Thymus (tissue), 11 donors: ENCODE measurements around the gene MTCH2. TPM values are rescaled to one million over a fixed set of nuclear protein-coding genes. Genes with fewer than 3 reads are reported as not detected.
A peak's percentile ranks its signal among the peaks of the same experiment; 100 is the strongest.

Experiments used
- DNase-seq, 9 donors: peaks; one replicate each; pipeline ENCODE4 v3.0.0-alpha.2; 2013; ENCODE audit warnings: low spot score in 9 of 9, low read depth in 6 of 9, missing footprints in 1 of 9
- H3K27ac ChIP-seq, 2 donors: one replicate each; pipeline ENCODE4 v1.5.1; 2013; ENCODE audit warnings: control low read depth in 1 of 2, low read depth in 1 of 2, low read length in 1 of 2, mild to moderate bottlenecking in 1 of 2, moderate library complexity in 1 of 2
- H3K27me3 ChIP-seq, 2 donors: one replicate each; pipeline ENCODE4 v1.5.1; 2013; ENCODE audit warnings: low read length in 1 of 2; ENCODE audit not compliant: control insufficient read depth in 2 of 2, insufficient read depth in 1 of 2
- H3K36me3 ChIP-seq, 2 donors: one replicate each; pipeline ENCODE4 v1.5.1; 2013; ENCODE audit warnings: low read length in 1 of 2, mild to moderate bottlenecking in 1 of 2, moderate library complexity in 1 of 2; ENCODE audit not compliant: control insufficient read depth in 2 of 2, insufficient read depth in 2 of 2
- H3K4me1 ChIP-seq, 2 donors: one replicate each; pipeline ENCODE4 v1.5.1; 2013; ENCODE audit warnings: low read length in 2 of 2; ENCODE audit not compliant: control insufficient read depth in 2 of 2, insufficient read depth in 2 of 2
- H3K4me3 ChIP-seq, 2 donors: one replicate each; pipeline ENCODE4 v1.5.1; 2013; ENCODE audit warnings: low read length in 2 of 2, control low read depth in 1 of 2, mild to moderate bottlenecking in 1 of 2
- H3K9me3 ChIP-seq, 2 donors: one replicate each; pipeline ENCODE4 v1.5.1; 2013; ENCODE audit warnings: low read length in 1 of 2, mild to moderate bottlenecking in 1 of 2; ENCODE audit not compliant: control insufficient read depth in 2 of 2, insufficient read depth in 1 of 2
- WGBS: extraction: QIAGEN DNeasy Blood & Tissue Kit; methylation state at CpG from one replicate; pipeline ENCODE4 v1.1.7; 2013; 5-methylcytosine and 5-hydroxymethylcytosine counted together
- polyA plus RNA-seq: library from polyadenylated mRNA; stranded (reverse); fragments of 200-250 nt; gene quantifications from one replicate; pipeline ENCODE4 v1.2.3, GENCODE V29; 2013
- total RNA-seq: library from RNA; stranded (reverse); fragments of 120-200 nt; gene quantifications from one replicate; pipeline ENCODE4 v1.2.4, GENCODE V29; 2013
- donor health status: healthy.

Gene MTCH2
- total and polyA plus RNA-seq, 2 donors, result 40.0 to 57.7 TPM

DNA sequence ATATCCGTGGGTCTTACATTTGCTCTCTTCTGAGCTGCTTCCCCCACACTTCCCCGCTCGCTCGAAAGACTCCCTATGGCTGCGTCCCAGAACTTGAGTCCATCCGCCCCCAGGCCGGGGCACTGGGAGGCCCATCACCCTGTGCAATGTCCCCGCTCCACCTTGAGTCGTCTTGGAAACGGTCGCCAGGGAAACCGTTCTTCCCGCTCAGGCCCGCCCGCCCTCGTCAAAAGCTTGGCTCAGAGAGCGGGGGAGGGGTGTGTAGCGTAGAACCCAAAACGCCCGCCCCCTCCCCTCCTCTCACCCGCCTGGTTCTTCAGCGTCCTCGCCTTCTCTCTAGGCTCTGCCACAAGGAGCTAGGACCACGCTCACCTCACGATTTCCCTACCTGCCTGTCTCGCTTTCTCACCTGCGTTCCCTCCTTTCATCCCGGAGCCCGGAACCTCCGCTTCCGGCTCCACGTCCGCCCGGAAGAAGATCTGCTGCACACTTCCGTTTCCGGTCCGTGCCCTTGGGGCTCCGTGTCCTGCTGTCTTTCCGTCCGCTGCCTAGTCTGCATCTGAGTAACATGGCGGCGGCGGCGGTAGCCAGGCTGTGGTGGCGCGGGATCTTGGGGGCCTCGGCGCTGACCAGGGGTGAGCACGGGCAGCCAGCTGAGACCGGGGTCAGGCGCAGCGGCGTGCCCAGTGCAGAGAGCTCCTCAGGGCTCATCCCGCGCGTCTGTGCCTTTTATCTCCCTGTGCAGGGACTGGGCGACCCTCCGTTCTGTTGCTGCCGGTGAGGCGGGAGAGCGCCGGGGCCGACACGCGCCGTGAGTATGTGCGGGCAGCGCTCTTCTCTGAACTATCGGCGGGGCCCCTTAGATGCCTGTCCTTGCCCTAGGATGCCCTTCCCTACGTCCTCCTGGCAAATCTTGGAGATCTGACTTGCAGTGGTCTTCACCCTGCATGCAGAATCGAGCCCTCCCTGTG is 63.5 kb downstream of the MTCH2 start, which contains the start of the genes KBTBD4 and NDUFS3:
TSS of gene KBTBD4 (minus strand) at position 447 of the 971 bp plus-strand sequence. CDS start at position 428, 19 bp downstream.
TSS of gene NDUFS3 (plus strand) at position 551 of the 971 bp plus-strand sequence. CDS start at position 569, 18 bp downstream.
- WGBS, result under 1% methylated on average over 72 of the region's 72 CpGs
- Histone ChIP-seq H3K27ac (peak within 1 kb of the TSS; percentile 90 to 94), H3K9me3 (no peaks in the 10 kb centered on the region), H3K36me3 (peaks cover 35 to 51% of the 10 kb centered on the region in 2 donors), H3K4me1 (peaks cover 12 to 23% of the 10 kb centered on the region in 2 donors), H3K4me3 (peak within 1 kb of the TSS; percentile 86 to 92), H3K27me3 (no peaks in the 10 kb centered on the region)
- peak; percentile 90 to 97 (median 91) for DNase-seq

DNA sequence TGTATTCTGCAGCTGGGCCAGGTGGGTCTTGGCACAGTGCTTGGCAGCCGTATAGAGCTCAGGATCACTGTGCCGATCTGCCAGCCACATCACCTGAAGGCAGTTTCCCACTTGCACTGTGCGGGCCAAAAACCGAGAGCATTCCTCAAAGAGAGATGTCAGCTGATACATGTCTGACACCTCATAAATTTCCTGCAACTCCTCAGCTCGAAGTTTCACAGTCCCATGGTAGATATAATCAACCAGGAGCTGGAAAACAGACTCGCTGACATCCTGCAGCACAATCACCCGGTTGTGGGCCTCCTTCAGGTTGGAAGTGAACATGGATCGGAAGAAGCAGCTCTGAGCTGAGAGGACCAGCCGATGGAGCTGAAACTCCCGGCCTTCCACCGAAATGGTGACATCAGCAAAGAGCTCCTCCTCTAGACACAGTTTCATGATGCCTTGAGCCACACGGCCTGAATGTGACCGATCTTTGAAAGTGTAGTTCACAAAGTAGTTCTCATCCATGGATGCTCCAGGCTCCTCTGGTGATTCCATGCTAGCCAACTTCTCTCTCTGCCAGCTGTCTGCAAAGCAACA is 64.8 kb downstream of the MTCH2 start:
- no peak for DNase-seq
- WGBS, result 93% methylated on average over 13 of the region's 13 CpGs
- Histone ChIP-seq H3K27ac (no peak overlapping the region), H3K4me3 (no peak overlapping the region), H3K27me3 (no peaks in the 10 kb centered on the region), H3K4me1 (peaks cover 12 to 23% of the 10 kb centered on the region in 2 donors), H3K36me3 (peaks cover 36 to 51% of the 10 kb centered on the region in 2 donors), H3K9me3 (no peaks in the 10 kb centered on the region)

DNA sequence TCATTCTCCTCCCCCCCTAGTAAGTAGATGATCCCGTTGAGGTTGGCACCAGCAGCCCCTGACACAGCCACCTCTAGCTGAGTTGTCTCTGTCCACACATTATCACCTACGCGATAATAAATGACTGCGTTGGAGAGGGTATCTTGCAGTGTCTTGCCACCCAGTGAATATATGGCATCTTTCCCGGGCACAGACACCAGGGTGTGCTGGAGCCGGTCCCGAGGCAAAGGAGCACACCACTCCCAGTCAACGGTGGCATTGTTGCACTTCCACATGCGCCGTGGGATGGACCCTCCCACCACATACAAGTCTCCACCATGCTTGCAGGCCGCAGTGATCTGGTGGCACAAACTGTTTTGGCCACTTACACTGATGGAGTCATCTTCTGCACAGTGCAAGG is 69.0 kb downstream of the MTCH2 start:
- H3K27ac ChIP-seq, result no peak overlapping the region
- peaks cover 26 to 60% of the 10 kb centered on the region in 2 donors for H3K36me3 ChIP-seq
- 98% methylated on average over 11 of the region's 11 CpGs for WGBS
- H3K4me1 ChIP-seq, result peaks cover 6 to 10% of the 10 kb centered on the region in 2 donors
- no peak for DNase-seq
- no peaks in the 10 kb centered on the region for H3K27me3 ChIP-seq
- H3K9me3 ChIP-seq, result no peaks in the 10 kb centered on the region
- H3K4me3 ChIP-seq, result no peak overlapping the region

DNA sequence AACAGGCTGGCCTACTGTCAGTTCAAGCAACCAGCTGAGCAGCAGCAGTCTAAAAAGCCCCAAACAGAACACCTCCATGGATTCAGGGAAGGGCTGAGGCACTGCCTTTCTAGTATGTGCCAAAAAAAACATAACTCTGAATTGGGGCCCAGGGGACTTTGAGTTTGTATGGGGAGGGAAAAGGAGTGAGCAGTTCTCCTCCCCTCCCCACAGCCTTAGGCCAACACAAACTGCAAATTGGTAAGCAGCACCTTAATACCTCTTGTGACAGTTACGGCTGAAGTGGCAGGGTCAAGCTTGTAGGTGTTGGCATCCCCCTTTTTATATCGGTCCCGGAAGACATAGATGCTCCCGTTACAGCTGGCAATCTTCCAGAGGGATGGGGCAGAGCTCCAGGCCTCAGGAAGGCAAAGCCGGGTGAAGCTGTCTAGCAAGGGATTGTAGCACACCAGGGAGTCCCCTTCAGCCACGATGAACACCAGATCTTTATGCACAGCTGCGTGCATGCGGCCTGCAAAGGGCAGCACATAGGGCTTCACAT is 69.6 kb downstream of the MTCH2 start:
- Histone ChIP-seq H3K36me3 (peaks cover 26 to 60% of the 10 kb centered on the region in 2 donors), H3K4me1 (peaks cover under 1 to 4% of the 10 kb centered on the region in 2 donors), H3K27ac (no peak overlapping the region), H3K9me3 (no peaks in the 10 kb centered on the region), H3K27me3 (no peaks in the 10 kb centered on the region), H3K4me3 (no peak overlapping the region)
- WGBS, result 90% methylated on average over 8 of the region's 8 CpGs
- no peak for DNase-seq

DNA sequence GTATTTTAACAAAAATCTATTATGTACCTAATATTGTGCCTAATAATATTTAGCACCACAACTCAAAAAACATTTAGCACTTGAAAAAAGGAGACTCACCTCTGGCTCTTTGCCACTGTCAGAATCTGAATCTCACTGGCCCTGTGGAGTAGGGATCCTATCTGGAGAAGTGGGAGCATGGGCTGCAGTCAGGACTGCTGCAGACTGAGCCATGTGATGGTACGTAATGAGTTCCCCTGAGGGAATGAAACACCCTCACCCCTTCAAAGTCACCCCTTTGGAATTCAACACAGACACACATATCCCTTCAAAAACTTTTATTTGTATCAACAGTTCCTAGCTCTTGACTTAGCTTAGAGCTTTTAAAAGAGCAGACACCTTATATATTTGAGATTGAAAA is 70.5 kb downstream of the MTCH2 start:
- WGBS, result 90% methylated on average over 1 of the region's 1 CpG
- Histone ChIP-seq H3K36me3 (peaks cover 26 to 54% of the 10 kb centered on the region in 2 donors), H3K4me1 (no peaks in the 10 kb centered on the region), H3K9me3 (no peaks in the 10 kb centered on the region), H3K27ac (no peak overlapping the region), H3K27me3 (no peaks in the 10 kb centered on the region), H3K4me3 (no peak overlapping the region)
- DNase-seq, result no peak

DNA sequence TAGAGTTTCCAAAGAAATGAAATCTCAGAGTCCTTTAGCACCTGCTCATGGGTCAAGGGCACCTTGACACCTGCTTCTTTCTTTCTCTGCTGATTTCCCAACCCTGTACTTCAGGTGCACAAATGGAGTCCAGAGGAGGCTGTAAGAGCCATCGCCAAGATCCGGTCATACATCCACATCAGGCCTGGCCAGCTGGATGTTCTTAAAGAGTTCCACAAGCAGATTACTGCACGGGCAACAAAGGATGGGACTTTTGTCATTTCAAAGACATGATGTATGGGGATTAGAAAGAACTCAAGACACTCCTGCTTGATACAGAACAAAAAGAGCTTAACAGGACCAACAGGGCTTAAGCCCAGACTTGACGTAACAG is 71.0 kb downstream of the MTCH2 start:
- Histone ChIP-seq H3K27ac (no peak overlapping the region), H3K4me3 (no peak overlapping the region), H3K36me3 (peaks cover 26 to 54% of the 10 kb centered on the region in 2 donors), H3K4me1 (peaks cover 0 to under 1% of the 10 kb centered on the region in 2 donors), H3K27me3 (no peaks in the 10 kb centered on the region), H3K9me3 (no peaks in the 10 kb centered on the region)
- DNase-seq, result no peak
- over 99% methylated on average over 4 of the region's 4 CpGs for WGBS

DNA sequence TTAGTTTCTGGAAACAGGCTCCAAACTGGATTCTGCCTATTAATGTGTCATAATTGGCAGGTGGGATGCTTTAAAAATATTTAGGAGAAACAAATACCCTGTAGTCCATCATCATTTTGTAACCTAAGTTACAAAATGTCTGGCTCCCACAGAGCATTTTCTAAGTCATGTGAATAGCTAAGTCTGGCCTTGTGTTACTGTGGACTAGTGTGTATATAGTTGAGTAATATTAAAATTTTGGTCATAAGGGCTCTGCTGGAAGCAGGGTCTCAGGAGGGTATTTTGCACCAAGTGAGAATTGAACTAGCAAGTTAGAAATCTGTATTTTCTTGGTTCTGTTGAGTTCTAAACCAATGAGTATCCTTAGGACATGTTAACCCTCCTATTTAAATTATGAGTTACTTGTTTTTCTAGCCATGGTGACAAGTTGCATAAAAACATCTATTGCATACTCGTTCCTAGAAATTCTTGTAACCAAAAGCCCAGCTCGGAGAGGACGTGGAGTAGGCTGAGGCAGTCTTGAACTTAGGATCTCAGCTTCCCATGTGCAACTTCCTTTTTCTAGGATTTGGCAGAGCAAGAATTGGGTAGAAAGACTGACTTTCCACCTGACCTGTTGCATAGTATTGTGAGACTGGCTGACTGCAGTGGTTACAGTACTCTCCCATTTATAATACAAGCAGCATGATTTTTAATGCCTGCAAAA is 71.6 kb downstream of the MTCH2 start:
- Histone ChIP-seq H3K27ac (no peak overlapping the region), H3K27me3 (no peaks in the 10 kb centered on the region), H3K9me3 (no peaks in the 10 kb centered on the region), H3K36me3 (peaks cover 26 to 54% of the 10 kb centered on the region in 2 donors), H3K4me3 (no peak overlapping the region), H3K4me1 (peaks cover 0 to 6% of the 10 kb centered on the region in 2 donors)
- WGBS, result 97% methylated on average over 3 of the region's 3 CpGs
- no peak for DNase-seq

DNA sequence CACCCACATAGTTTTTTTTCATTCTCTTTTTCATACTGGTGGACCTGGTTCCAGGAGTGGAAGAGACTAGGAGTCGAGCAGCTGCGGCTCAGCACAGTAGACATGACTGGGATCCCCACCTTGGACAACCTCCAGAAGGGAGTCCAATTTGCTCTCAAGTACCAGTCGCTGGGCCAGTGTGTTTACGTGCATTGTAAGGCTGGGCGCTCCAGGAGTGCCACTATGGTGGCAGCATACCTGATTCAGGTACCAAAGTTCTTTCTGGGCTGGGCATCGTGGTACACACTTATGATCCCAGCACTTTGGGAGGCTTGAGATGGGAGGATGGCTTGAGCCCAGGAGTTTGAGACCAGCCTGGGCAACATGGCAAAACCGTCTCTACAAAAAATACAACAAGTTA is 72.7 kb downstream of the MTCH2 start:
- WGBS, result 99% methylated on average over 7 of the region's 7 CpGs
- no peaks in the 10 kb centered on the region for H3K27me3 ChIP-seq
- H3K4me3 ChIP-seq, result no peak overlapping the region
- no peak for DNase-seq
- peaks cover 23 to 49% of the 10 kb centered on the region in 2 donors for H3K36me3 ChIP-seq
- H3K4me1 ChIP-seq, result peaks cover 5 to 12% of the 10 kb centered on the region in 2 donors
- no peaks in the 10 kb centered on the region for H3K9me3 ChIP-seq
- H3K27ac ChIP-seq, result no peak overlapping the region
